HG03558 (cell line): ENCODE results near the gene MARCHF3.
A peak's percentile ranks its signal among the peaks of the same experiment; 100 is the strongest.
"Not testable (repeated sequence)": the region's sequence is repeated elsewhere in the genome, so short reads cannot be mapped to it uniquely, and the experiment has no call there.

Experiments used
- ATAC-seq: cut with Tn5 transposase; IDR thresholded peaks from one replicate; pipeline ENCODE4 v1.9.1; 2021; ENCODE audit warnings: moderate number of reproducible peaks; ENCODE audit not compliant: unreplicated experiment; ENCODE audit errors: extremely low read depth

Gene MARCHF3

DNA sequence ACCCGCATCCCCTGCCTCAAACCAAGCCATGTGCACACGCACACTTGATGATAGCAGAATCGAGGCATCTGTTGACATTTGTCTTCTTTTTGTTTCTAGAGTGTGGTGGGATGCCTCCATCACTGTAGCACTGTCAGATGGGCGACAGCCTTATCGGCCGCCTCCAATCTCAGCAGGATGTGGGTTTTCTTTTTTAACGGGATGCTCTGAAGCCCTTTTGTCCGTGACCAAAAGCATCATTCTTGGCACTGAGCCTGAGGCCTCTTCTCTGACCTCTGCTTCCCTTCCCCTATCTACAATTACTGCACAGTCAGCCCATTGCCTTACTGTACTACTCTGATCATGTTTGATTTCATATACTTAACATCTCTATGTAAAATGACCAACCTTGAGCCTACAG is 175.1 kb downstream of the MARCHF3 start:
- ATAC-seq, result no peak

DNA sequence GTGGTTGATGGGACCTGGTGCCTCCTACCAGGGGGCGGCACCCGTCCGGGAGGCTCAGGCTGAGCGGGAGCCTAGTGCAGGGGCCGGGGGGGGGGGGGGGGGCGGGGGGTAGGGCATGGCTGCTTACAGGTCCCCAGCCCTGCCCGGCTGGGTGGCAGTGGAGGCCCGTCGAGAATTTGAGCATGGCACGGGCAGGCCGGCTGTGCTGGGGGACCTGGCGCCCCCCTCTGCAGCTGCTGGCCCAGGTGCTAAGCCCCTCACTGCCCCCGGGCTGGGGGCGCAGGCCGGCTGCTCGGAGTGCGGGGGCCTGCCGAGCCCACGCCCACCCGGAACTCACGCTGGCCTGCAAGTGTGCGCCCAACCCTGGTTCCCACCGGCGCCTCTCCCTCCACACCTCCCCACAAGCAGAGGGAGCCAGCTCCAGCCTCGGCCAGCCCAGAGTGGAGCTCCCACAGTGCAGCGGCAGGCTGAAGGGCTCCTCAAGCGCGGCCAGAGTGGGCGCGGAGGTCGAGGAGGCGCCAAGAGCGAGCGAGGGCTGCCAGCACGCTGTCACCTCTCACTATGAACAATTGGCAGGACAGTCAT is 175.7 kb downstream of the MARCHF3 start:
- ATAC-seq, result no peak

DNA sequence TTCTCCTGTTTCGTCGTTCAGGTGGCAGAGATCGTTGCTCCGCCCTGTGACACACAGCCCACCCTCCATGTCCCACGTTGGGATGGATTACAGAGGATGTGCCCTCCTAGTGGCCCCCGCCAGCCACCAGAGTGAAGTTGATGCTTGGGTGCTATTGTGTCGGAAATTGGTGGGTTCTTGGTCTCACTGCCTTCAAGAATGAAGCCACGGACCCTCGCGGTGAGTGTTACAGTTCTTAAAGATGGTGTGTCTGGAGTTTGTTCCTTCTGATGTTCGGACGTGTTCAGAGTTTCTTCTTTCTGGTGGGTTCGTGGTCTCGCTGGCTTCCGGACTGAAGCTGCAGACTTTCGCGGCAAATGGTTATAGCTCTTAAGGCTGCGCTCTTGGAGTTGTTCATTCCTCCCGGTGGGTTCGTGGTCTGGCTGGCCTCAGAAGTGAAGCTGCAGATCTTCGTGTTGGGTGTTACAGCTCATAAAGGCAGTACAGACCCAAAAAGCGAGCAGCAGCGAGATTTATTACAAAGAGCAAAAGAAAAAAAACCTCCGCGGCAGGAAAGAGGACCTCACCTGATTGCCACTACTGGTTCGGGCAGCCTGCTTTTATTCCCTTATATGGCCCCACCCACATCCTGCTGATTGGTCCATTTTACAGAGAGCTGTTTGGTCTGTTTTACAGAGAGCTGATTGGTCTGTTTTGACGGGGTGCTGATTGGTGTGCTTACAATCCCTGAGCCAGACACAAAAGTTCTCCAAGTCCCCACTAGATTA is 176.6 kb downstream of the MARCHF3 start:
- ATAC-seq, result not testable (repeated sequence)

DNA sequence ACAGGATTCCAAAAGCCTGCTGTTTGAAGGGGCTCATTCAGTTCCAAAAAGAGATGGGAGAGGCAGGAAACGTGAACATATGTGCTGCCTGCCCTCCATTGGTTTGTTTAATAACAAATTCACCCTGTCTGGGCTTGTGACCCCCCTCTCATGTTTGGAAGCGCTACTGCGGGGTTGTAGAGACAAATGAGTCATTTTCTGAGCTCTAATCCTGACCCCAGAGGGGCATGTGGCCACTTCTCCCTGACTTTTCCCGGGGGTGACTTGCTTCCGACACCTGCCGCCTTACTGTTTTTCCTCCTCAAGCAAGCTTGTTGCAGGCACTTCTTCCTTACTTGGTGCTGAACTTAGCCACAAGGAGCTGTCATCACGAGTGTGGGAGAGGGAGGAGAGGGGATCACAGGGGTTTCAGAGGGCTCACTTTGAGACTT is 177.5 kb downstream of the MARCHF3 start:
- no peak for ATAC-seq

DNA sequence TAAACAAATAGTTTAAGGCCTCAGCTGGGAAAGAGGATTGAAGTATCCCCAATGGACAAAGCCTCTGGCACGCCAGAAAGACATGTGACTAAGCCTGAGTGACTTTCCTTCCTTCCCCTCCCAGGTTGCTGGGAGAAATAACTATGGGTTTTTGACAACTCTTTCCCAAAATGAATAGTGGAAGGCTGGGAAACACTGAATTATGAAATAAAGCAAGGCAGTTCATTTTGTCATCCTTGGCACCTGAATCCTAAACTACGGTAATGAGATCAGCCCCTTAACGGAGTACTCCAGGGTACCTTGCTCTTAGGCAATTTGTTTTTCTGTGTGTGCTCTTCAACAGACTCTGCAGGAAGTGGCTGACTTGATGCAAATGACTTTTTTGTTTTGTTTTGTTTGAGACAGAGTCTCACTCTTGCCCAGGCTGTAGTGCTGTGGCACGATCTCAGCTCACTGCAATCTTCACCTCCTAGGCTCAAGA is 178.2 kb downstream of the MARCHF3 start:
- peak; percentile 66 for ATAC-seq

DNA sequence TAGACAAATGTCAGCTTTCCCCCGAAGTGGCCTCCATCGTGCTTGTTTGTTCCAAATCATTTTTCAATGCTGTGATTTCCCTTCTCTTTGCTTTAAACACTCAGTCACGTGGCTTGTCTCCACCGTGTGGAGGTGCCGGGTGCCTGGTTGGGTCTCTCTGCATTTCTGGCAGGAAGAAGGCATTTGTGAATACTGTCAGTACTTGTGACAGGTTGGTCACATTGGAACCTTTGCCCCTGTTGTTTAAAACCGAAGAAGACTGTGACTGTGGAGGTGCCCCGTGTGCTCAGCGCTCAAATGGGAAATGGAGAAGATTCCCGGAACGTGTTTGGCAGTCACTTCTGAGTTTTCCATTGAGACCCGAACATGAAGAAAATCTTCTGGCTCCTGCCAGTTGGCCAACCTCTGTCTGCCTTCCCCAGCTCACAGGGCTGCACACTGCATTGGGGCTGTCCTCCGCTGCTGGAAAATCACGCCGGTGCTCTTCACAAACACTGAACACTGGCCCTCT is 178.8 kb downstream of the MARCHF3 start:
- ATAC-seq, result no peak

DNA sequence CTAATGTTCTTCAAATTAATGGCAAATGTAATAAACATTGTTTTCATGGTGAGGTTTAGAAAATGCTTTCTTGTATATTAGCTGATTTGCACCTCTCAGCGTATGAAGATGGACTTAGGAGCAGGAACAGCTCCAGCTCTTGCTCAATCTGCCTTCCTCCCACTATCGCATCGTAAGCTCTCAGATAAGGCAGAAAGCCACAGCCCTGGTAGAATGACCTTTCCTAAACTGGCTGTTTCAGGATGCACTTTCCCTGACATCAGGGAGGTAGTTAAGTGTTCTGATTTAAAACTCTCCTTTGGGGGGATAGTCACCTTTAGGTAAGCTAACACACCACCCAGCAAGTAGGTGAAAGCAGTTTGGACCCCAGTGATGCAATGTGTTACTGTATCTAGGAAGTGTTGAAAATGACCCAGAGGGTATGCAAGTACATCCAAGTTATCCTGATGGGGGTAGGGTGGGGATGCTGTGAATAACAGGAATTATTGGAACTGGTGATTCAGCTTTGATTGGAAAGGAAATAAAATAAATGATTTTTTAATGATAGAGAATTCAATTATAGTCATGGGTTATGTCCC is 181.2 kb downstream of the MARCHF3 start:
- no peak for ATAC-seq

DNA sequence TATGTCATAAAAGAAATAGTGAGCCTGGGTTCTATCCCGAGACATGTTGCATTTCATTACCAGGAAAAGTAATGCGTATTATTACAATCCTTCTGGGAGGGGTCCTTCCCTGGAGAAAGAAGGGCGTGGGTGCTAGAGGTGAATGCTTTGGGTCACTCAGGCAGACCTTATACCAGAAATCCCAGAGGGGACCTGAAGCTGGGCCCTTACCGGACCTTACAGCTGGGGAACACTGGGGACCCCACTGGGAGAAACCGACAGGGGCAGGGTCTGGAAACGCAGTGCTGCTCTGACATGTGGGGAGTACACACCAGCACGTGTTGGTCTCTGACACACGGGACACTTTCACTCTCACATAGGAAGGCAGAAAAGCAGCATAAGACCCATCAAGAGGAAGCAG is 182.1 kb downstream of the MARCHF3 start:
- ATAC-seq, result no peak

DNA sequence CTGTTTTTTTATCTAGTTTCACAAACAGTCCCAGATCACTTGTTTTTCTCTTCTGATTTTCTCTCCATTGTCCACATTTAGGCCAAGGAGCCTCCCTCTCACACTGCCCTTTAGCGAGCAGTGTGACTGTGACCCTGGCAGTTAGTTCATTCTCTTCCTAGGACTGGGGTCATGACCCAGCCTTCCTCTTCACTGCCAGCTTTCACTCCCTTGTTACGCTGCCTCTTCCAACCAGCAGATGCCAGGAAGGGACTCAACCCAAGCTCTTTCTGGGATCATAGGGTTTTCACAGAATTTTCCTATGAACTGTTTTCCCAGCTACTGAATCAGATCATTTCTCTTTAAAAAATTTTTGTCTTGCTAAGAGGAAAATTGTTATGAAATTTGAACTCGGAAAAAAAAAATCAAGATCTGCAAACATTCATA is 182.5 kb downstream of the MARCHF3 start:
- no peak for ATAC-seq

DNA sequence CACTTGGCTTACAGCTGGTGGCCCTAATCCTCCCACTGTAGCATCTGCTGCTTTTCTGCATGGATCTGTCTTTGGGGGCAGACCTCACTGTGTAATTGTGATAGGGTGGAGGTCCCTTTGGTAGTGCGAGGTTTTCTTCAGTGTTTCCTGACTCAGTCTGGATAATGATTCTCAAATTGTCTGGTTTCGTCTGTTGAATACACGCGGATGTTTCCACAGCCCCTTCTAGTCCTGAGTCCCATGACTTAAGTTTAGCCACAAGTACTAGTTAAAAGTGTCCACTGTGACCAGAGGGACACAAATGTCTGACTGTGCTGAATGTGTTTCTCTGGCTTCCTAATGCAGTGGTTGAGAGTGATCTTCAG is 182.9 kb downstream of the MARCHF3 start:
- no peak for ATAC-seq

DNA sequence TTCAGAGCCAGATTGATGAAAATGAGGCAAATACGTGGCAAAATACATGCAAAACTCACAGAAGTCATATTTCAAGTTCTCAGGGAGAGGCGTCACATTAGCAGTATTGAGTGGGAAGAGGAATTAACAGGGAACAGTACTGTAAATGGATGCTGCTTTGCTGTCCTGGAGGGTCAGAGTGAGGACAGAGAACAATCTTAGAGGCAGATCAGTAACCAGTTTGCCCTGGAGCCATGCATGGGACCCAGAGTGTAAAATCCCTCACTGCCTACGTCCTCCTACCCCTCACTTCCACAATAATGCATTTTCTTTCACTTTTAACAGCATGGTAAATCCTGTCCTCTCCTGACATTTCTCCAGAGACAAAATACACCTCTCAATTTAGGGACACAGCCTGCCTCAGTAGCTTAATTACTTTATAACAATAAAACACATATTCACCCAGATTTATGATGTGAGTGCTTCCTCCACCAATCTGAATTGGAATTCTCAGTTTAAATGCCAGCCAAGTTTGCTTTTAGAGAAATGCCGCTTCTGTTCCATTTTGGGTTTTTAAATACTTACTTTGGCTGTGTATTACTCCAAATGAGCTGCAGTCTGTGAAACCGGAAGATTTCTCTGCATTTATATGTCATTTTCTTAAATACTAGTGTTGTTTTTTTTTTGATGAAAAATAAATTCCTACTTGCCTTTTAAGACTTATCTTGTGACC is 183.5 kb downstream of the MARCHF3 start:
- no peak for ATAC-seq

DNA sequence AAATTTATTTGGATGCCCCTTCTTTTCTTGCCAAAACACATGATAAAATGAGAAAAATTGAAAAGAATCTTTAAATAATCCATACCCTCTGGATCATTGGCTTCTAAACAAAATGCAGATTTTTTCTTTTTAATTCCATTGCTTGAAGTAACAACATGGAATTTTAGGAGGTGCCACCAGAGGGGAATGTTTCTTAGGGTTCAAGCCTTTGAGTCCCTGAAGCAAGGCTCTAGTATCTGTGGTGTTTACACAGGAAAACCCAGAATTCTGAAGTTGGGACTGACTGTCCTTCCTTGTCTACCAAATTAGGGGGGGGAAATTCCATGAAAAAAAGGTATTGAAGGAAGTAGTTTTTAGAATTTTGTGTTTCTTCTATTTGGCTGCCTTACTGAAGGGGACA is 184.0 kb downstream of the MARCHF3 start:
- no peak for ATAC-seq

DNA sequence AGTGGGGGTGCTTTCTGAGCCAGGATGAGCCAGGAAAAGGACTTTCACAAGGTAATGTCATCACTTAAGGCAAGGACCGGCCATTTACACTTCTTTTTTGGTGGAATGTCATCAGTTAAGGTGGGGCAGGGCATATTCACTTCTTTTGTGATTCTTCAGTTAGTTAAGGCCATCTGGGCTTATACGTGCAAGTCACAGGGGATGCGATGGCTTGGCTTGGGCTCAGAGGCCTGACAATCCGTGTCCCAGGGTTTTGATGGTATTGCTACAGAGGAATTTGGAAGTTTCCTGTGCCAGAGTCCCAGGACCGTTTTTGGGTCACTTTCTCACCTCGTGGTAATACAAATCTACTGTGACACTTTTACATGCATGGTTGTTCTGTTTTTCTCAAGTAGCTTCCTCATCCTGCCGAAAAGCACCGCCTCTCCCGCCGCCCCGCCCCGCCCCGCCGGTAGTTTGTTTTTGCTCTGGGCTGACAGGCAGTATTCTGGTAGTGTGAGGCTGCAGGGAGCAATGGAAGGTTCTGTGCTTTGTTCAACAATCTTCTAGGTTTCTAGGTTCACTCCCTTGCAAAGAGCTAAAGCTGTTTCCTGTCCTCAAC is 184.8 kb downstream of the MARCHF3 start:
- ATAC-seq, result not testable (repeated sequence)

DNA sequence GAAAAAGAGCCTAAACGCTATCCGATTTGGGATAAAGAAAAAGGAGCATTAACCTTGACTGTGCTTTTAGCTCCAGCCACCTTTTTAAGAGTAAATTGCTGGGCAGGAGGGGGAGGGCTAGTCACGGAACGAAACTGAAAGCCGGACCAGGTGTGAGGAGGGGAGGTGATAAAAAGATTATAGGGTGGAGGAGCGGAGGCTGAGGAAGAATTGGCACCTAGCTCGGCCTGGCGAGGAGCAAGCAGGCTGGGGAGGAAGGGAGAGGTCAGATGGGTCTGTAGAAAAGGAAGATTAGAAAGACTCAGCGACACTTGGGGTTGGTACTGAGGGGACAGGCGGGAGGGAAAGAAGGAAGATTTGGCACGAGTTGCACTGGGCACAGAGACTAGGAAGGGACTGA is 187.0 kb downstream of the MARCHF3 start:
- not testable (repeated sequence) for ATAC-seq

DNA sequence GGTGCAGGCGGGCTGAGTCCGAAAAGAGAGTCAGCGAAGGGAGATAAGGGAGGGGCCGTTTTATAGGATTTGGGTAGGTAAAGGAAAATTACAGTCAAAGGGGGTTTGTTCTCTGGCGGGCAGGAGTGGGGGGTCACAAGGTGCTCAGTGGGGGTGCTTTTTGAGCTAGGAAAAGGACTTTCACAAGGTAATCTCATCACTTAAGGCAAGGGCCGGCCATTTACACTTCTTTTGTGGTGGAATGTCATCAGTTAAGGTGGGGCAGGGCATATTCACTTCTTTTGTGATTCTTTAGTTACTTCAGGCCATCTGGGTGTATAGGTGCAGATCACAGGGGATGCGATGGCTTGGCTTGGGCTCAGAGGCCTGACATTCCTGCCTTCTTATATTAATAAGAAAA is 191.0 kb downstream of the MARCHF3 start:
- not testable (repeated sequence) for ATAC-seq

DNA sequence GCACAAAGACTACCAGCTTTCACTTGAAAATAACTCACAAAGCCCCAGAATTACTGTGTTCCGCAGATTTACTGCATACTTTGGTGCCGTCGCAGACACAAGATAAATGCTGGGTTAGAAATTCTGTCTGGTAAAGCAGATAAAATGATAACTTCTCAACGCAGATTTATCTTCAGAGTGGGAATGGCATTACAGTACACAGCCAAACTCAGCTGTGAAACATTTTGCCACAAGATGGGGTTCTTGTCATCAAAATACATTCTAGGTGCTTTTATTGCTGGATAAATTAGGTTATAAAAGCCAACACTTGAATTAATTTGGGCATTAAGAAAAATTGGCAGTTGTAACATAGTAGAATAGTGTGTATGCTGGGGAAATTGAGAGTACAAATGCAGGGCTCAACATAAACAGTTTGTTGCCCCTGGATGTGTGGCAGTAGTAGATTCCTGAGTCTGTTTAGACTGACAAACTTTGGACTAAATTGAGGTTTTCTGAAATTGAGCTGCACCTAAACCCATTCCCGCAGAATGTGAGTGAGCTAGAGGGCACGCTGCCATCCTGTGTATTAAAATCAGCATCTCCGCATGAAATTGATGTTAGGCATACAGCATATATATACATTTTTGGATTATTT is 192.3 kb downstream of the MARCHF3 start:
- no peak for ATAC-seq

DNA sequence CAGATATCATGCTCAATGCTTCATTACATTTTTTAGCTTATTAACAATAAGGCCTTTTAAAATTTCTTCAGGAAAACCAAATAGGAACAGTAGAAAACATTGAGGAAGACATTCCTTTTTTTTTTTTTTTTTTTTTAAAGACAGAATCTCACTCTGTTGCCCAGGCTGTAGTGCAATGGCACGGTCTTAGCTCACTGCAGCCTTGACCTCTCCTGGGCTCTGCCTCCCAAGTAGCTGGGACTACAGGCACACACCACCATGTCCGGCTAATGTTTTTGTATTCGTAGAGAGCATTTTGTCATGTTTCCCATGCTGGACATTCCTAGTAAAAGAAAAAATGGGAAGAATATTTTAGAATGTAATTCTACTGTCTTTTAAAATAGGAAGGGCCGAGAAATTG is 193.1 kb downstream of the MARCHF3 start:
- no peak for ATAC-seq

DNA sequence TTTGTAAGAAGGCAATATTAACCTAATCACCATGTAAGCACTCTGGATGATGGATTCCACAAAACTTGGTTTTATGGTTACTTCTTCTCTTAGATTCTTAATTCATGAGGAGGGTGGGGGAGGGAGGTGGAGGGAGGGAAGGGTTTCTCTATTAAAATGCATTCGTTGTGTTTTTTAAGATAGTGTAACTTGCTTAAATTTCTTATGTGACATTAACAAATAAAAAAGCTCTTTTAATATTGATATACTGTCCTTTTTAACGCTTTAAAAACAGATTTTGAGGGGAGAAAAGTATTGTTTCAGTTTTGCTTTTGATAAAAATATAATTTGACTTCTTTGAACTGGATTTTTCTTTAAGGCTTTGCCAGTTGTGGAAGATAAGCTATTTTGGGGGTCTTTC is 193.6 kb downstream of the MARCHF3 start:
- no peak for ATAC-seq

DNA sequence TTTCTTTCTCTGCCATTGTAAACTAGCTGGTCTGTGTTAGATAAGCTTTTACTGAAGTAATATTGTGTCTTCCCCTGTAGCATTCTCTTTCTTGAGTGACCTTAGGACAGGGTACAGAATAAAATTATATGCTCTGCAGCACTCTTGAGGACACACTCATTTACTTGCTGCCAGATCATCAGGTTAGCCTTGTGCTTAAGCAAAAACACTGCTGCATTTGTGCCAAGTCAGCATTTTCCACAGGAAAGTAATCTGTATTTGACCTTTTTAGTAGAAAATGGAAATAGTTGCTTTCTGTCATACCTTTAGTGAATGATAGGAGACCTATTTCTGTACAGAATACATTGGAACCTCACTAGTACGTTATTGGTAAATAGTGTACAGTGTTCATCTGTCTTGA is 199.2 kb downstream of the MARCHF3 start:
- no peak for ATAC-seq

DNA sequence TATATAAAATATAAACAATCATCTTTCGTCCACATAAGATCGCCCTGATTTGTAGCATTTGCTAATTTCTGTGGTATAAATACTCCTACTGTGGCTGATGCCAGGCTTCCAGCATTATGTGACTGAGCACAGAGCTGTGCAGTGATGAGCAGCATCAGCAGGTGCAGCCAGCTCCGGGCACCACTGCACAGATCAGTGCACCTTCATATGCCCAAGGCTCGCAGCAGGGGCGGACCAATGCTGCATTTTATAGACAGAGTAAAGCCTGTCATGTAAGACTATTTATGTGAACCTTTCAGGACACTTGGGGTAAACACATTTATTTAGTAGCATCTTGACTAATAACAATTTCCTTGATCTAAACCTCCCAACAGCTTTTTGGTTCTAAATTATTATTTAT is 200.3 kb downstream of the MARCHF3 start:
- no peak for ATAC-seq
